NOMO-1 treated with DMSO at 0.1 percent for 48 hours (cell line): ENCODE results near the gene NKD2.
"Not testable (repeated sequence)": the region's sequence is repeated elsewhere in the genome, so short reads cannot be mapped to it uniquely, and the experiment has no call there.

Source experiments
- DNase-seq: peaks from one replicate; lab custom pipeline; 2025; ENCODE audit not compliant: unreplicated experiment; lab: John Stamatoyannopoulos, UW

The NKD2 gene

GRCh38 chr5:1012313-1012841 is 3.8 kb downstream of the NKD2 start:
- no peak for DNase-seq

- DNase-seq = no peak
These were observed 4.3 kb downstream of the NKD2 start for GRCh38 chr5:1012900-1013237.

GRCh38 chr5:1013238-1013947 is 4.8 kb downstream of the NKD2 start:
- DNase-seq = no peak

GRCh38 chr5:1013948-1014301 is 5.3 kb downstream of the NKD2 start:
- no peak for DNase-seq

GRCh38 chr5:1014346-1014745 is 5.7 kb downstream of the NKD2 start:
- DNase-seq = no peak

GRCh38 chr5:1014781-1015221 is 6.2 kb downstream of the NKD2 start:
- no peak for DNase-seq

GRCh38 chr5:1015507-1015906 is 6.9 kb downstream of the NKD2 start:
- no peak for DNase-seq

- DNase-seq = no peak
These were observed 7.4 kb downstream of the NKD2 start for GRCh38 chr5:1016036-1016435.

- DNase-seq = no peak
These were observed 7.9 kb downstream of the NKD2 start for GRCh38 chr5:1016476-1016875.

GRCh38 chr5:1017056-1017455 is 8.5 kb downstream of the NKD2 start:
- DNase-seq = no peak

- no peak for DNase-seq
These were observed 9.3 kb downstream of the NKD2 start for GRCh38 chr5:1017691-1018455.

GRCh38 chr5:1018596-1018995 is 10.0 kb downstream of the NKD2 start:
- DNase-seq = no peak

- DNase-seq = no peak
These were observed 10.7 kb downstream of the NKD2 start for GRCh38 chr5:1019001-1019905.

- DNase-seq = no peak
These were observed 11.9 kb downstream of the NKD2 start for GRCh38 chr5:1020452-1020961.

GRCh38 chr5:1021136-1021968 is 12.8 kb downstream of the NKD2 start:
- DNase-seq = no peak

- not testable (repeated sequence) for DNase-seq
These were observed 13.4 kb downstream of the NKD2 start for GRCh38 chr5:1021969-1022336.

GRCh38 chr5:1026700-1027621 is 18.4 kb downstream of the NKD2 start:
- DNase-seq = no peak

GRCh38 chr5:1027631-1028441 is 19.2 kb downstream of the NKD2 start:
- DNase-seq = no peak
